ENCODE results near the gene CDC14B.
"Not testable (repeated sequence)": the region's sequence is repeated elsewhere in the genome, so short reads cannot be mapped to it uniquely, and the experiment has no call there.

Gene CDC14B

DNA sequence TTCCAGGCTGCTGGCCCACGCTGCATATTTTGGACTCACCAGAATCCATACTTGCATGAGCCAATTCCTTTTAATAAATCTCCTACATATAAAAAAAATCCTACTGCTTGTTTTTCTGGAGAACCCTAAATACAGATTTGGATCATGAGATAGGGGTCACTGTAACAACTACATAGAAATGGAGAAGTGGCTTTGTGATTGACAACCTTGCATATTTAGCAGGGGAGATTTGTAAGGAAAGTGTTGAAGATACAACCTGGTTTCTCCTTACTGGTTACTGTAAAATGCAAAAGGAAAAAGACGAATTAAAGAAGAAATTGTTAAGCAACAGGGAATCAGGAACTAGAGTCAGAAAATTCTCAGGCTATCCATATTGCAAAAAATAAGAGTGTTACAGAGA, 94.9 kb downstream of the CDC14B start:
- DNase-seq = no peak

GRCh38 chr9:96524045-96524444, 95.6 kb downstream of the CDC14B start:
- no peak for DNase-seq

GRCh38 chr9:96523374-96523773, 96.3 kb downstream of the CDC14B start:
- no peak for DNase-seq

DNA sequence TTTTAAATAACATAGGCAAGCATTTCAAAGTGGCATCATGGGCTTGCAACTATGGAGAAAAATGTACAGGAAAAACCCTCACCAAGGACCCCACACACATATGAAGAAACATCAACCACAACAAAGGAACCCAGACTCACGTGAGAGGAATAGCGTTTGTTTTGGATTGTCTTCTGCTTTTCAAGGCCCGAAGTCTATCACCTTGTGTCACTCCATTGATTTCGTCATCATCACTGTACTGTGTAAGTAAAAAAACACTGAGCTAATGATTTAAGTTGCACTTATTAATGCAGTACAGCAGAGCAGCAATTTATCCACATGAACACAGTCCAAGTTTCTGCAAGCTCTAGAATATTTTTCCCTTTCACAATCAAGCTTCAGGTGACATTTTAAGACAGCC, 97.3 kb downstream of the CDC14B start:
- no peak for DNase-seq

- DNase-seq = no peak
These were observed 99.9 kb downstream of the CDC14B start for GRCh38 chr9:96519787-96520186.

GRCh38 chr9:96519095-96519494, 100.5 kb downstream of the CDC14B start:
- no peak for DNase-seq

- DNase-seq = no peak
These were observed 103.8 kb downstream of the CDC14B start for GRCh38 chr9:96515621-96516470.

DNA sequence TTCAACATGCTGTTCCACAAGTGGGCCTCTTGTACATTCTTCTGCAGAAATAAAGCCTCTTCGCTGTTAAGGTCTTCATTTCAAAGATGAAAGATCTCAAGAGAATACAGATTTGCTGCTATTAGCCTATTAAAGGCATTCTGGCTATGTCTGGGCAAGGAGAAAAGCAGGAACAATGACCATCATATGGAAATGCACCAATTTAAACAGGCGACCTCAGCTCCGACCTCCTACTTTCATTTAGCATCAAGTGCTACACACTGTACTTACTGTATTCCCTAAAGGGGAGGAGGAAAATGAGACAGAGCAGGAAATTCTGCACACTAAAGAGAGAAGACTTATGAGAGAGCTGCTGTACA, 104.9 kb downstream of the CDC14B start:
- no peak for DNase-seq

- DNase-seq = no peak
These were observed 105.4 kb downstream of the CDC14B start for GRCh38 chr9:96514108-96514799.

- no peak for DNase-seq
These were observed 106.0 kb downstream of the CDC14B start for GRCh38 chr9:96513622-96514021.

DNA sequence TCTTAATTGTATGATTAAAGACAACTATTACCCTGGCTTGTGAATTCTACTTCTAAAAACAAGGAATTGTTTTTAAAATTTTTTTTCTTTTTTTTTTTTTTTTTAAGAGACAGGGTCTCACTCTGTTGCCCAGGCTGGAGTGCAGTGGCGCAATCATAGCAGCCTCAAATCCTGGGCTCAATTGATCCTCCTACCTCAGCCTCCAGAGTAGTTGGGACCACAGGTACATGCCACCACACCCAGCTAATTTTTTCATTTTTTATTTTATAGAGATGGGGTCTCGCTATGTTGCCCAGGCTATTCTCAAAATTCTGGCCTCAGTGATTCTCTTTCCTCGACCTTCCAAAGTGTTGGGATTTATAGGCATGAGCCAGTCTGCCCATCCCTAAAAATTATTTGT, 107.4 kb downstream of the CDC14B start:
- no peak for DNase-seq

DNA sequence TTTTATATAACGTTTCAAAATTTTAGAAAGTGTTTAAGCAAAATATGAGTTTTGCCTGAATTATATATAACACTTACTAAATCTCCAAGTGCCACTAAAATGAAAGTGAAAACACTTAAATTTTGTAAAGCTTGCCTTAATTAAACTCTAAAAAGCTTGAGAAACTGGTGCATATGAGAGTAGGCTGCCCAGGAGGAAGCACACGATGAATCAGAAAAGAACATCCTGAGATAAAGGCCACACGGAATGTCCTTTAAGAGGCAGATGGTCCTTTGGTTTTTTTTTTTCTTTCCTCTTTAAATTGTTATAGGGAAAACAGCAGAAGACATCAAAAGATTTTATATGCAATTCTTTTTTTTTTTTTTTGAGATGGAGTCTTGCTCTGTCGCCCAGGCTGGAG, 109.4 kb downstream of the CDC14B start:
- no peak for DNase-seq

DNA sequence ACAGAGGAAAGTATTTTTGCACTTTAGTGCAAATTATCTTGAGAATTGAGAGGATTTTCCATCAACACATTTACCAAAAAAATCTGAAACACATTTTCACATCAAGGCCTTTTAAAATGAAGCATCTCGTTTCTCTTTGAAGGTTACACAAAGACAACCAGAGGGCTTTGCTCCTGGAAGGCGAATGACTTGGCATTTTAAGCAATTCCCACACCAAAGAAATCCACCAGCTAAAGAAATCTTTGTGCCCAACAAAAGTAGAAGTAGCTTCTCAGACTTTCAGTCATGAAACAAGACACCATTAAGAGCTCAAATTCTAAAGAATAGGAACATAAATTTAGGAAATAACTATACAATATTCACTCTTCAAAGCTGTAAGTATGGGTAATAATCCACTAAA, 109.8 kb downstream of the CDC14B start:
- DNase-seq = no peak

GRCh38 chr9:96509026-96509425, 110.6 kb downstream of the CDC14B start:
- no peak for DNase-seq

- DNase-seq = no peak
These were observed 111.3 kb downstream of the CDC14B start for GRCh38 chr9:96508227-96508940.

DNA sequence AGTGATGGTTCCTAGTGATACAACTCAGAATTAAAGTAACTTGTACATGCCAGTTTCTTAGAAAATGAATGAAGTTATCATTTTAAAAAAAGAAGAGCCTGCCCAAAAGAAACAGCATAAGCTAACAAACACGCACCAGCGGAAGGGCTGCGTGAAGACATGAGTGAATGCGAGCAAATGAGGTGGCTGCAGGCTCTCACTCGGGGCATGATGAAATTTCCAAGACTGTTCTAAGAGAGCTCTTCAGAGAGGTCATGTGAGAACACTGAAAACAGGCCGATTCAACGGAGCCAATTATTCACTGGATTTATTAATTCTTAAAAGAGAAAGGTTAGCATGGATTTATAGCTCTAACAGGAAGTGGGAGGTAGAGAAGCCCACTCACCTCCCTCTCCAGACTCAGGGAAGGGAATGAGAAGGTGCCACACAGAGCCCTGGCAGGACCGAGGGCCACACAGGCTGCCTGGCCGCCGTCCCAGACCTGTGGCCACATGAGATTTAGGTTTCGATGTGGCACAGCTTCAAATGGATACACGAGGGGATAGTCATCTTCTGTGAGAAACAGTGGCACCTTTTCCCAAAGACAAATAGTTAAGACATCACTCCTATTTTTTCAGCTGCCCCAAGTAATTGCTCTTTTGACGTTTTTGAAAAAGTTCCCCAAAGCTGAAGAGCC, 114.2 kb downstream of the CDC14B start:
- no peak for DNase-seq

- no peak for DNase-seq
These were observed 115.7 kb downstream of the CDC14B start for GRCh38 chr9:96503918-96504317.

GRCh38 chr9:96503374-96503748, 116.3 kb downstream of the CDC14B start:
- DNase-seq = not testable (repeated sequence)

GRCh38 chr9:96502539-96503373, 116.9 kb downstream of the CDC14B start:
- DNase-seq = no peak

GRCh38 chr9:96501633-96502538, 117.8 kb downstream of the CDC14B start:
- no peak for DNase-seq

Data from stimulated activated CD4-positive, alpha-beta T cell treated with anti-CD3 and anti-CD28 coated beads, Interleukin-4, amount 100 ng/mL, for 4 hours (primary cell).